DOHH2 (cell line): ENCODE measurements around the gene LENG1.

Experiments
- H3F3A ChIP-seq: fragments of 200-600 bp; sonication (generic), shearing (Covaris generic); 2 replicates; pipeline ENCODE4 v1.6.0; 2016; ENCODE audit warnings: antibody characterized with exemption, mild to moderate bottlenecking; ENCODE audit not compliant: control insufficient read depth, insufficient read depth
- H3K27ac ChIP-seq: fragments of 200-600 bp; sonication (generic); 2 replicates; pipeline ENCODE4 v1.5.1; 2014; ENCODE audit warnings: low read depth, mild to moderate bottlenecking, low read length, moderate library complexity
- H3K27me3 ChIP-seq: fragments of 200-600 bp; sonication (generic); 2 replicates; pipeline ENCODE4 v1.6.1; 2014; ENCODE audit warnings: mild to moderate bottlenecking, low read length, mixed read lengths; ENCODE audit not compliant: control insufficient read depth
- H3K36me3 ChIP-seq: fragments of 200-600 bp; sonication (generic); 2 replicates; pipeline ENCODE4 v1.6.1; 2014; ENCODE audit warnings: mild to moderate bottlenecking, low read length, moderate library complexity, mixed read lengths; ENCODE audit not compliant: control insufficient read depth
- H3K4me1 ChIP-seq: fragments of 200-600 bp; sonication (generic); 2 replicates; pipeline ENCODE4 v1.6.1; 2014; ENCODE audit warnings: mild to moderate bottlenecking, low read length, mixed read lengths; ENCODE audit not compliant: control insufficient read depth
- H3K4me2 ChIP-seq: fragments of 200-600 bp; sonication (generic); 2 replicates; pipeline ENCODE4 v1.6.0; 2014; ENCODE audit warnings: mild to moderate bottlenecking, low read length, moderate library complexity
- H3K4me3 ChIP-seq: fragments of 200-600 bp; sonication (generic); 2 replicates; pipeline ENCODE4 v1.5.1; 2014; ENCODE audit warnings: mild to moderate bottlenecking, low read length, mixed read lengths
- H3K79me2 ChIP-seq: fragments of 200-600 bp; sonication (generic); 2 replicates; pipeline ENCODE4 v1.6.1; 2014; ENCODE audit warnings: mild to moderate bottlenecking, low read length, mixed read lengths; ENCODE audit not compliant: control insufficient read depth
- H3K9me2 ChIP-seq: fragments of 200-600 bp; sonication (generic); replicated peaks from 2 replicates; pipeline ENCODE4 v1.6.1; 2014; ENCODE audit warnings: mild to moderate bottlenecking, low read length, mixed read lengths; ENCODE audit not compliant: control insufficient read depth
- H3K9me3 ChIP-seq: fragments of 200-600 bp; sonication (generic); 2 replicates; pipeline ENCODE4 v1.6.1; 2014; ENCODE audit warnings: antibody characterized with exemption, low read length, mixed read lengths; ENCODE audit not compliant: control insufficient read depth, insufficient read depth
- H4K20me1 ChIP-seq: fragments of 200-600 bp; sonication (generic); 2 replicates; pipeline ENCODE4 v1.6.0; 2014; ENCODE audit warnings: low read depth, mild to moderate bottlenecking, antibody characterized with exemption, low read length, moderate library complexity; ENCODE audit not compliant: control insufficient read depth, insufficient read depth
- EZH2phosphoT487 ChIP-seq: fragments of 200-600 bp; sonication (generic); IDR thresholded peaks from 2 replicates; pipeline ENCODE4 v1.6.1; 2017; ENCODE audit warnings: borderline replicate concordance, mild to moderate bottlenecking, antibody characterized with exemption, low read length, moderate library complexity, mixed read lengths
- TF ChIP-seq, protein P1 (sequence below): fragments of 200-600 bp; sonication (generic); IDR thresholded peaks from one replicate; pipeline ENCODE4 v1.5.1; 2014; ENCODE audit warnings: antibody characterized with exemption, mild to moderate bottlenecking, low read depth, low read length; ENCODE audit not compliant: poor library complexity, severe bottlenecking

LENG1 gene

DNA sequence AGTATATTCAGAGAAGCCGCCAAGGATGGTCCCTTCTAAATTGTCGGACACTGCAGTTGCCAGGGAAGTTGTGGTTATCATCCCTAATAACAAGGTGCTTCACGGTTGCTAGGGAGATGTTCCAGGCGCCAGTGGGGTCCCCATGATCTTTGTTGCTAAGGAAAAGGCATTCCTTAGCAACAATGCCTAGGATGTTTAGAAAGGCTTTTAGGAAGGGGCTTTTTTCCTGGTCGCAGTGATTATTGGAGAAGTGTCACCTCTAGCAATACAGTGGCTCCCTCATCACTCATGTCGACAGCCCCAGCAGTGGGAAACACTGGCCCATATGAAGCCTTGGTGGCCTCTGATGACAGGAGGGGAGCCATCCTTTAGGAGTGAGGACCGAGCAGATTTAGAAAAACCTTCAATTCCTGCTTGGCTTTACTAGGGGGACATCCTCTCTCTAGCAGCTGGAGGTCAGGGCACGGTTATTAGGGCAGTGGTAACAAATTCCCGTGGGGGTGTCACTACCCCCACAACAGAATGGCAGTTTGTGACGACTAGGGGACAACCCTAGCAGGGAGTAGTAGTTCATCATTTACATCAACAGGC, 19.8 kb upstream of the LENG1 start:
- Histone ChIP-seq H3F3A (peaks cover 6% of the 10 kb centered on the region; the same call in 1 of the 2 replicates), H3K4me1 (peaks cover 17% of the 10 kb centered on the region), H4K20me1 (0 out of 2 replicates have a peak, but pooled peaks cover 8% of the 10 kb centered on the region), H3K36me3 (peaks cover 11% of the 10 kb centered on the region; the same call in 1 of the 2 replicates), H3K4me2 (0 out of 2 replicates have a peak overlapping the region, but pooled peaks have one; percentile 9), H3K27ac (no peak overlapping the region), H3K4me3 (no peak overlapping the region), H3K79me2 (no peaks in the 10 kb centered on the region), H3K9me2 (no peaks in the 10 kb centered on the region), H3K27me3 (no peaks in the 10 kb centered on the region), H3K9me3 (no peaks in the 10 kb centered on the region)
- TF ChIP-seq, protein P1, sequence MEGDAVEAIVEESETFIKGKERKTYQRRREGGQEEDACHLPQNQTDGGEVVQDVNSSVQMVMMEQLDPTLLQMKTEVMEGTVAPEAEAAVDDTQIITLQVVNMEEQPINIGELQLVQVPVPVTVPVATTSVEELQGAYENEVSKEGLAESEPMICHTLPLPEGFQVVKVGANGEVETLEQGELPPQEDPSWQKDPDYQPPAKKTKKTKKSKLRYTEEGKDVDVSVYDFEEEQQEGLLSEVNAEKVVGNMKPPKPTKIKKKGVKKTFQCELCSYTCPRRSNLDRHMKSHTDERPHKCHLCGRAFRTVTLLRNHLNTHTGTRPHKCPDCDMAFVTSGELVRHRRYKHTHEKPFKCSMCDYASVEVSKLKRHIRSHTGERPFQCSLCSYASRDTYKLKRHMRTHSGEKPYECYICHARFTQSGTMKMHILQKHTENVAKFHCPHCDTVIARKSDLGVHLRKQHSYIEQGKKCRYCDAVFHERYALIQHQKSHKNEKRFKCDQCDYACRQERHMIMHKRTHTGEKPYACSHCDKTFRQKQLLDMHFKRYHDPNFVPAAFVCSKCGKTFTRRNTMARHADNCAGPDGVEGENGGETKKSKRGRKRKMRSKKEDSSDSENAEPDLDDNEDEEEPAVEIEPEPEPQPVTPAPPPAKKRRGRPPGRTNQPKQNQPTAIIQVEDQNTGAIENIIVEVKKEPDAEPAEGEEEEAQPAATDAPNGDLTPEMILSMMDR, result no peak
- TF ChIP-seq EZH2phosphoT487, result no peak

- Histone ChIP-seq H3F3A (peaks cover 6% of the 10 kb centered on the region; the same call in 1 of the 2 replicates), H3K9me3 (no peaks in the 10 kb centered on the region), H3K4me1 (peaks cover 21% of the 10 kb centered on the region), H3K27ac (no peak overlapping the region), H3K4me2 (no peak overlapping the region), H3K79me2 (no peaks in the 10 kb centered on the region), H3K4me3 (no peak overlapping the region), H3K36me3 (peaks cover 11% of the 10 kb centered on the region; the same call in 1 of the 2 replicates), H3K27me3 (no peaks in the 10 kb centered on the region), H3K9me2 (no peaks in the 10 kb centered on the region), H4K20me1 (0 out of 2 replicates have a peak, but pooled peaks cover 8% of the 10 kb centered on the region)
- no peak for TF ChIP-seq EZH2phosphoT487
Measured at GRCh38 chr19:54178581-54179261, 19.2 kb upstream of the LENG1 start.

DNA sequence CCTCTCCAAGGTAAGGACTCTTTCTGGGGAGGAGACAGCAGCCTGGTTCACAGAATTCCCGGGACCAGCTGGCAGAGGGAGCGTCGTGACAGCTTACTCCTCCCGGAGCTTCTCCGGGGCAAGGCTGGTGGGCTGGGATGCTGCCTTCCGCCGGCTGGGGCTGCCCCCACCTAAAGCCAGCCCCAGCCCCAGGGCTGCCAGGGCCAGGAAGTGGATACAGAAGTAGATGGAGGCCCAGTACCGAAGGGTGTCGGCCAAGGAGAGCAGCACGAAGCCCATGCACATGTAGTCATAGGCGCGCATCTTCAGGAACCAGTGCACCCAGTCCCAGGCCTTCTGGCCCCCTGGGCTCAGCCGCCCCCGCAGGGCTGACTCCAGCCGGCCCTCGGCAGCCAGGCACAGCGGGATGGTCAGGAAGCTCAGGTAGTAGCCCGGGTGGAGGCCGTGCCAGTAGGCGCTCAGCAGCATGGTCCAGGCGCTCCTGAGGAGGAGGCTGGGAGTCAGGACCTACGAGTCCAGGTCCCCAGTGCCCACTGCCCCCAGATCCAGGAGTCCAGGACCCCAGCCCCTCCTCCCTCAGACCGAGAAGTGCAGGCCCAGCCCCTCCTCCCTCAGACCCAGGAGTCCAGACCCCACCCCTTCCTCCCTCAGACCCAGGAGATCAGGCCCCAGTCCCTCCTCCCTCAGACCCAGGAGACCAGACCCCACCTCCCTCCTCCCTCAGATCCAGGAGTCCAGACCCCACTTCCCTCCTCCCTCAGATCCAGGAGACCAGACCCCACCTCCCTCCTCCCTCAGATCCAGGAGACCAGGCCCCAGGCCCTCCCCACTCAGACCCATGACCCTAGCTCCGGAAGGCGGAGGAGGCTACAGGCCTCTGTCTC, 14.7 kb upstream of the LENG1 start:
- H3K4me1 ChIP-seq, result peaks cover 22% of the 10 kb centered on the region
- 0 out of 2 replicates have a peak, but pooled peaks cover 4% of the 10 kb centered on the region for H4K20me1 ChIP-seq
- no peak overlapping the region for H3K27ac ChIP-seq
- H3K4me2 ChIP-seq, result no peak overlapping the region
- no peaks in the 10 kb centered on the region; the same call in 1 of the 2 replicates for H3F3A ChIP-seq
- H3K27me3 ChIP-seq, result no peaks in the 10 kb centered on the region
- peaks cover 10% of the 10 kb centered on the region; the same call in 1 of the 2 replicates for H3K36me3 ChIP-seq
- H3K9me3 ChIP-seq, result no peaks in the 10 kb centered on the region
- H3K4me3 ChIP-seq, result no peak overlapping the region
- H3K79me2 ChIP-seq, result no peaks in the 10 kb centered on the region
- TF ChIP-seq, protein P1, result no peak
- TF ChIP-seq EZH2phosphoT487, result no peak
- H3K9me2 ChIP-seq, result no peaks in the 10 kb centered on the region
